ENCODE measurements around the gene PACSIN3.
"Not testable (repeated sequence)": the region's sequence is repeated elsewhere in the genome, so short reads cannot be mapped to it uniquely, and the experiment has no call there.

Gene PACSIN3

GRCh38 chr11:47208628-47209027 lies 22.4 kb upstream of the PACSIN3 start:
- DNase-seq (no peak), ATAC-seq (ENCODE audit: insufficient read depth, low read depth) (no peak)
- H3K27me3 ChIP-seq (ENCODE audit: insufficient read depth, low read length, poor library complexity): no peaks in the 10 kb centered on the region
- H3K9me3 ChIP-seq (ENCODE audit: insufficient read depth, low read length, severe bottlenecking): no peaks in the 10 kb centered on the region
- TF ChIP-seq EZH2 (IDR thresholded peaks at IDR 0.05; ENCODE audit: borderline replicate concordance, low read depth, low read length, severe bottlenecking): no peak
- no peak for TF ChIP-seq CTCF (IDR thresholded peaks at IDR 0.05; ENCODE audit: borderline replicate concordance, extremely low read depth, low read length, poor library complexity, severe bottlenecking)
- H3K36me3 ChIP-seq (ENCODE audit: insufficient read depth, low read length): no peaks in the 10 kb centered on the region
- H3K4me3 ChIP-seq (ENCODE audit: low read depth in 1 of 2, low read length in 2 of 2): no peak overlapping the region
- H3K4me1 ChIP-seq (ENCODE audit: insufficient read depth, low read length): peaks cover 4% of the 10 kb centered on the region
- H4K20me1 ChIP-seq (ENCODE audit: insufficient read depth, low read length): no peaks in the 10 kb centered on the region
- H2AFZ ChIP-seq (ENCODE audit: low read depth, low read length): no peak overlapping the region
- H3K9ac ChIP-seq (ENCODE audit: low read depth, low read length): no peak overlapping the region
- H3K79me2 ChIP-seq (ENCODE audit: insufficient read depth, low read length): peaks cover 2% of the 10 kb centered on the region; the same call in 1 of the 2 replicates
- no peak overlapping the region for H3K27ac ChIP-seq (ENCODE audit: low read length)
- no peak overlapping the region for H3K4me2 ChIP-seq (ENCODE audit: insufficient read depth, low read length)

- H3K4me1 ChIP-seq (ENCODE audit: insufficient read depth, low read length): not testable (repeated sequence)
Measured at GRCh38 chr11:47208008-47208552, 21.8 kb upstream of the PACSIN3 start.

GRCh38 chr11:47207459-47207858 lies 21.2 kb upstream of the PACSIN3 start:
- Histone ChIP-seq H3K4me1 (ENCODE audit: insufficient read depth, low read length) (no peaks in the 10 kb centered on the region), H3K27me3 (ENCODE audit: insufficient read depth, low read length, poor library complexity) (no peaks in the 10 kb centered on the region), H3K79me2 (ENCODE audit: insufficient read depth, low read length) (no peaks in the 10 kb centered on the region), H3K9me3 (ENCODE audit: insufficient read depth, low read length, severe bottlenecking) (no peaks in the 10 kb centered on the region), H3K36me3 (ENCODE audit: insufficient read depth, low read length) (no peaks in the 10 kb centered on the region), H3K4me2 (ENCODE audit: insufficient read depth, low read length) (no peak overlapping the region), H3K4me3 (ENCODE audit: low read depth in 1 of 2, low read length in 2 of 2) (no peak overlapping the region), H3K27ac (ENCODE audit: low read length) (no peak overlapping the region), H3K9ac (ENCODE audit: low read depth, low read length) (no peak overlapping the region), H4K20me1 (ENCODE audit: insufficient read depth, low read length) (no peaks in the 10 kb centered on the region), H2AFZ (ENCODE audit: low read depth, low read length) (no peak overlapping the region)
- no peak for ATAC-seq (ENCODE audit: insufficient read depth, low read depth)
- no peak for TF ChIP-seq CTCF (IDR thresholded peaks at IDR 0.05; ENCODE audit: borderline replicate concordance, extremely low read depth, low read length, poor library complexity, severe bottlenecking)
- no peak for TF ChIP-seq EZH2 (IDR thresholded peaks at IDR 0.05; ENCODE audit: borderline replicate concordance, low read depth, low read length, severe bottlenecking)
- DNase-seq: no peak

More at GRCh38 chr11:47208008-47208552, 21.8 kb upstream of the PACSIN3 start:
- H2AFZ ChIP-seq (ENCODE audit: low read depth, low read length); H3K9me3 ChIP-seq (ENCODE audit: insufficient read depth, low read length, severe bottlenecking); DNase-seq; ATAC-seq (ENCODE audit: insufficient read depth, low read depth); H3K27ac ChIP-seq (ENCODE audit: low read length); H3K27me3 ChIP-seq (ENCODE audit: insufficient read depth, low read length, poor library complexity); H4K20me1 ChIP-seq (ENCODE audit: insufficient read depth, low read length); H3K4me3 ChIP-seq (ENCODE audit: low read depth in 1 of 2, low read length in 2 of 2); H3K4me2 ChIP-seq (ENCODE audit: insufficient read depth, low read length); H3K36me3 ChIP-seq (ENCODE audit: insufficient read depth, low read length); H3K79me2 ChIP-seq (ENCODE audit: insufficient read depth, low read length); H3K9ac ChIP-seq (ENCODE audit: low read depth, low read length): not testable (repeated sequence)

- not testable (repeated sequence) for ATAC-seq (ENCODE audit: insufficient read depth, low read depth); H3K36me3 ChIP-seq (ENCODE audit: insufficient read depth, low read length); H3K79me2 ChIP-seq (ENCODE audit: insufficient read depth, low read length); DNase-seq; H3K4me2 ChIP-seq (ENCODE audit: insufficient read depth, low read length); H2AFZ ChIP-seq (ENCODE audit: low read depth, low read length); H3K27me3 ChIP-seq (ENCODE audit: insufficient read depth, low read length, poor library complexity); H3K4me3 ChIP-seq (ENCODE audit: low read depth in 1 of 2, low read length in 2 of 2); H4K20me1 ChIP-seq (ENCODE audit: insufficient read depth, low read length); H3K9me3 ChIP-seq (ENCODE audit: insufficient read depth, low read length, severe bottlenecking); H3K27ac ChIP-seq (ENCODE audit: low read length); H3K9ac ChIP-seq (ENCODE audit: low read depth, low read length); H3K4me1 ChIP-seq (ENCODE audit: insufficient read depth, low read length)
Measured at GRCh38 chr11:47206577-47206976, 20.3 kb upstream of the PACSIN3 start.

All from DND-41 (cell line).